ENCODE data around the gene ARHGAP15.

DNA sequence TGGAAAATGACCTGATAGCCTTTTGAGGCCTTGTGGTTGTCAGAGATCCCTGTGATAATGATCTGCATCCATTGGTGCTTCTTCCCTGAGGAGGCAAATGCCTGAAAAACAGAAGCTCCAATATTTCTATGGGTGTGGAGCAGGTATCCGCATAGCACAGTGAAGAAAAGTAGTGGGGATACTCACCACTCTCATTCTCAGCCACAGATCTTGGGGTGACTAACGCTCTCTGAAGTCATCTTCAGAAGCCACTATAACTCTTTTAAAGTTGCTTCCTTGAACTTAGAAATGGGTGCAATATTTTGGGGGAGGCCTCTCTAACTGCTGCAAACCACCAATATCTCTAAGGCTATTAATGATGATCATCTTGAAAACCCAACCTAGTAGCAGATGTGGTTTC, 46.2 kb downstream of the ARHGAP15 start:
- no peak for TF ChIP-seq EZH2phosphoT487 (IDR thresholded peaks at IDR 0.05; ENCODE audit: borderline replicate concordance, low read depth, low read length)
- TF ChIP-seq, protein P1, sequence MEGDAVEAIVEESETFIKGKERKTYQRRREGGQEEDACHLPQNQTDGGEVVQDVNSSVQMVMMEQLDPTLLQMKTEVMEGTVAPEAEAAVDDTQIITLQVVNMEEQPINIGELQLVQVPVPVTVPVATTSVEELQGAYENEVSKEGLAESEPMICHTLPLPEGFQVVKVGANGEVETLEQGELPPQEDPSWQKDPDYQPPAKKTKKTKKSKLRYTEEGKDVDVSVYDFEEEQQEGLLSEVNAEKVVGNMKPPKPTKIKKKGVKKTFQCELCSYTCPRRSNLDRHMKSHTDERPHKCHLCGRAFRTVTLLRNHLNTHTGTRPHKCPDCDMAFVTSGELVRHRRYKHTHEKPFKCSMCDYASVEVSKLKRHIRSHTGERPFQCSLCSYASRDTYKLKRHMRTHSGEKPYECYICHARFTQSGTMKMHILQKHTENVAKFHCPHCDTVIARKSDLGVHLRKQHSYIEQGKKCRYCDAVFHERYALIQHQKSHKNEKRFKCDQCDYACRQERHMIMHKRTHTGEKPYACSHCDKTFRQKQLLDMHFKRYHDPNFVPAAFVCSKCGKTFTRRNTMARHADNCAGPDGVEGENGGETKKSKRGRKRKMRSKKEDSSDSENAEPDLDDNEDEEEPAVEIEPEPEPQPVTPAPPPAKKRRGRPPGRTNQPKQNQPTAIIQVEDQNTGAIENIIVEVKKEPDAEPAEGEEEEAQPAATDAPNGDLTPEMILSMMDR (conservative IDR thresholded peaks at IDR 0.05; ENCODE audit: low read length): no peak

Measured in OCI-LY7 (cell line).